Ishikawa (cell line): Measurements from ENCODE around the gene AHI1.

Source experiments
- CEBPB ChIP-seq: IDR thresholded peaks from 2 replicates; pipeline ENCODE4 v1.6.1; 2012
- CREB1 ChIP-seq: IDR thresholded peaks from 2 replicates; pipeline ENCODE4 v1.6.1; 2012; ENCODE audit warnings: low read depth
- EGR1 ChIP-seq: IDR thresholded peaks from 2 replicates; pipeline ENCODE4 v1.6.1; 2012
- EP300 ChIP-seq: IDR thresholded peaks from 2 replicates; pipeline ENCODE4 v1.6.1; 2012; ENCODE audit warnings: borderline replicate concordance
- FOXM1 ChIP-seq: IDR thresholded peaks from 2 replicates; pipeline ENCODE4 v1.6.1; 2012; ENCODE audit warnings: low read depth, borderline replicate concordance
- NFIC ChIP-seq: IDR thresholded peaks from 2 replicates; pipeline ENCODE4 v1.6.1; 2012
- RAD21 ChIP-seq: IDR thresholded peaks from 2 replicates; pipeline ENCODE4 v1.6.1; 2012; ENCODE audit warnings: low read depth
- REST ChIP-seq: IDR thresholded peaks from 2 replicates; pipeline ENCODE4 v1.6.1; 2012; ENCODE audit warnings: low read depth, mild to moderate bottlenecking
- TAF1 ChIP-seq: IDR thresholded peaks from 2 replicates; pipeline ENCODE4 v1.6.1; 2012; ENCODE audit warnings: low read depth, mild to moderate bottlenecking
- TCF12 ChIP-seq: IDR thresholded peaks from 2 replicates; pipeline ENCODE4 v1.6.1; 2012; ENCODE audit warnings: low read depth
- TEAD4 ChIP-seq: IDR thresholded peaks from 2 replicates; pipeline ENCODE4 v1.6.1; 2012
- USF1 ChIP-seq: IDR thresholded peaks from 2 replicates; pipeline ENCODE4 v1.6.1; 2012
- YY1 ChIP-seq: IDR thresholded peaks from 2 replicates; pipeline ENCODE4 v1.6.1; 2012; ENCODE audit warnings: low read depth
- ZBTB7A ChIP-seq: IDR thresholded peaks from 2 replicates; pipeline ENCODE4 v1.6.1; 2012; ENCODE audit warnings: low read depth
- TF ChIP-seq, protein P1 (sequence below): IDR thresholded peaks from 2 replicates; pipeline ENCODE4 v1.6.1; 2012

Gene AHI1

GRCh38 chr6:135354407-135354806, 143.1 kb downstream of the AHI1 start:
- TF ChIP-seq NFIC (no peak), RAD21 (no peak), EGR1 (no peak), TAF1 (no peak)
- TF ChIP-seq, protein P1, sequence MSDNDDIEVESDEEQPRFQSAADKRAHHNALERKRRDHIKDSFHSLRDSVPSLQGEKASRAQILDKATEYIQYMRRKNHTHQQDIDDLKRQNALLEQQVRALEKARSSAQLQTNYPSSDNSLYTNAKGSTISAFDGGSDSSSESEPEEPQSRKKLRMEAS: no peak

- TF ChIP-seq YY1: no peak
- TF ChIP-seq TCF12: no peak
- no peak for TF ChIP-seq CREB1
- TF ChIP-seq TAF1: no peak
- TF ChIP-seq NFIC: no peak
- no peak for TF ChIP-seq ZBTB7A
- TF ChIP-seq CEBPB: no peak
- TF ChIP-seq USF1: no peak
- TF ChIP-seq EGR1: no peak
- TF ChIP-seq, protein P1: no peak
- TF ChIP-seq FOXM1: no peak
- no peak for TF ChIP-seq TEAD4
- TF ChIP-seq EP300: no peak
- no peak for TF ChIP-seq RAD21
- no peak for TF ChIP-seq REST
These were observed 144.4 kb downstream of the AHI1 start for GRCh38 chr6:135353113-135353512.

DNA sequence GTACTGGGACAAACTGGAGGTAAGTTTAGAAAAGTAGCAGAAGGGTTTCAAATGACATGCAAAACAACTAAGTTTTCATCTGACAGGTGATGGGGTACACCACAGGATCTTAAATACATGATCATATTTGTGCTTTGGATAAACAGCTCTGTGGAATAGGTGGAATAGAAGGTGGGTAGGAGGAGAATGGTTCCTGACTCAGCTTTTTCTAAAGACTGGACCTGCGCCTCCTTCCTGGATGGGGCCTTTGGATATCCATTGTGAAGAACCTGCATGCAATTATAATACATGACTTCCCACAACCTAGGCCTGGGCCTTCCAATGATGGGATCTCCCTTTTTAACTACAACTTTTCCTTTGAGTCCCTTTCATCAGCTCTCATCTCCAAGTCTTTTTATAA, 145.9 kb downstream of the AHI1 start:
- TF ChIP-seq USF1 (no peak), TCF12 (no peak), EGR1 (no peak), REST (no peak), TAF1 (no peak), EP300 (no peak), RAD21 (no peak), CREB1 (no peak), NFIC (no peak), FOXM1 (no peak), YY1 (no peak)
- TF ChIP-seq, protein P1: no peak

GRCh38 chr6:135347887-135348286, 149.7 kb downstream of the AHI1 start:
- TF ChIP-seq RAD21: no peak
- no peak for TF ChIP-seq TCF12

DNA sequence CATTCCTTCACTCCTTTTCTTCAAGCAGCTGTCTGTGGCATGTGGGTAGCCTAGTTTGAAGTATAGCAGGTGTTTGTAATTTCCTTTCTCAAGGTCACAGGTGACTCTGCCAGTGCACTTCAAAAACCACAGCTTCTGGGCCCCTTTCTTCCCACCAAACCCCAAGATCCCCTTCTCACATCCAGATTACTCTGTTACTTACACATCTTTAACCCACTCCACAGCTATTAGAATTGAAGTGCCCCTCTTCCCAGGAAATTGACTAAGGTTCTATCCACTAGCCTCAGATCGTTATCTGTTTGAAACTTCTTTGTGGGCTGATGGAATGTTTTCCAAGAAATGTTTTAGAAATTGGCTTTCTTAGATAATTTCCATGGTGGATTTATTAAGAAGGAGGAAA, 150.8 kb downstream of the AHI1 start:
- no peak for TF ChIP-seq CREB1
- no peak for TF ChIP-seq CEBPB
- TF ChIP-seq ZBTB7A: no peak
- no peak for TF ChIP-seq TEAD4
- no peak for TF ChIP-seq USF1
- TF ChIP-seq NFIC: no peak
- TF ChIP-seq, protein P1: no peak
- TF ChIP-seq YY1: no peak
- TF ChIP-seq REST: no peak
- TF ChIP-seq TCF12: no peak
- no peak for TF ChIP-seq EP300
- TF ChIP-seq TAF1: no peak
- no peak for TF ChIP-seq EGR1
- no peak for TF ChIP-seq RAD21
- TF ChIP-seq FOXM1: no peak
